ENCODE measurements around the gene TLE1.

DNA sequence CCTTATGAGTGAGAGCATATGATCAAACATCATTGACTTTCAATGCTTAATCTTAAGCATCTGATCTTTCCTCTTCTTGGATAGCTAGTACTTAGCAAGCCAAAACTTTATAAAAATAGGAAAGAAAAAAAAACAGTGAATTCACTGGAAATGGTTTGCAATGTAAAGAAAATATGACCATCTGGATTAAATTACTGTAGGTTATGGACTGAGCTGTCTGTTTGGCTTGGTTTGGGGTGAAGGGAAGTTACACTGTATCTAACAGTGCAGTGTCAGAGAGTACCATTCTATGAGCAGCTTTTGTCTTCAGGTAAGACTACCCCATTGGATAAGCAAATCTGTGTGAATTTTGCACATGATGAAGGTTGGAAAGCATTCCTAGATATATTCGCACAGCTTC lies 151.4 kb downstream of the TLE1 start:
- TF ChIP-seq POLR2A (IDR thresholded peaks at IDR 0.05), result no peak
- TF ChIP-seq CTCF (IDR thresholded peaks at IDR 0.05), result no peak

All from adrenal gland (tissue), 5 donors.